ENCODE measurements around the gene FLVCR2.

FLVCR2 gene

GRCh38 chr14:75607842-75608640, 29.6 kb downstream of the FLVCR2 start:
- no peaks in the 10 kb centered on the region for H3K36me3 Mint-ChIP-seq (ENCODE audit: insufficient read depth)
- no peak for DNase-seq
- ATAC-seq (replicated peaks): no peak
- H3K4me3 Mint-ChIP-seq: no peak overlapping the region
- peaks cover 0 to 3% of the 10 kb centered on the region in 2 donors for H3K9me3 Mint-ChIP-seq
- no peak overlapping the region for H3K27ac Mint-ChIP-seq
- H3K4me1 Mint-ChIP-seq (ENCODE audit: low read depth in 2 of 2): no peaks in the 10 kb centered on the region
- peaks cover 0 to 8% of the 10 kb centered on the region in 2 donors for H3K27me3 Mint-ChIP-seq

DNA sequence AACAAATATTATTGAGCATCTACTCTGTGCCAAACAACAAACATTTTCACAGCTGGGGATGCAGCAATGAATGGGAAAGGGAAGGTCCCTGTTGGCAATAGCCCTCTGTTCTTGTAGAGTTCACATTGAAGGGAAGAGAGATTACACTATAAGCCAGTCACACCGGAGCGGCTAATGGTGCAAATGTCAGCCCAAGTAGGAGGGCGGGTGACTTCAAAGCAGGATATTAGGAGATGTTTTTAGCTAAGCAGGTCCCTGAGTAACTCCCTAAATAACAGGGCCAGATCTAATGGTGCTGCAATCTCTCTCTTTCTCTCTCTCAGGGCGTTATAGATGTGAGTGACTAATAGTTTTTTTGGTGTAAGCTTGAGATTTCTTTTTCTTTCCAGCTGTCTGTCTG, 30.7 kb downstream of the FLVCR2 start:
- ATAC-seq (replicated peaks): no peak
- H3K4me3 Mint-ChIP-seq: no peak overlapping the region
- H3K4me1 Mint-ChIP-seq (ENCODE audit: low read depth in 2 of 2): no peaks in the 10 kb centered on the region

GRCh38 chr14:75609606-75610475, 31.4 kb downstream of the FLVCR2 start:
- Mint-ChIP-seq H3K36me3 (ENCODE audit: insufficient read depth) (no peaks in the 10 kb centered on the region), H3K9me3 (peaks cover 0 to 3% of the 10 kb centered on the region in 2 donors), H3K27ac (no peak overlapping the region), H3K4me1 (ENCODE audit: low read depth in 2 of 2) (no peaks in the 10 kb centered on the region), H3K27me3 (peaks cover 0 to 8% of the 10 kb centered on the region in 2 donors), H3K4me3 (no peak overlapping the region)
- DNase-seq: no peak
- ATAC-seq (replicated peaks): no peak

More for the DNA sequence above, 30.7 kb downstream of the FLVCR2 start:
- no peak for DNase-seq
- H3K9me3 Mint-ChIP-seq: peaks cover 0 to 3% of the 10 kb centered on the region in 2 donors
- no peaks in the 10 kb centered on the region for H3K36me3 Mint-ChIP-seq (ENCODE audit: insufficient read depth)
- peaks cover 0 to 8% of the 10 kb centered on the region in 2 donors for H3K27me3 Mint-ChIP-seq
- peak overlapping the region in 1 of 2 donors; percentile 69 for H3K27ac Mint-ChIP-seq

DNA sequence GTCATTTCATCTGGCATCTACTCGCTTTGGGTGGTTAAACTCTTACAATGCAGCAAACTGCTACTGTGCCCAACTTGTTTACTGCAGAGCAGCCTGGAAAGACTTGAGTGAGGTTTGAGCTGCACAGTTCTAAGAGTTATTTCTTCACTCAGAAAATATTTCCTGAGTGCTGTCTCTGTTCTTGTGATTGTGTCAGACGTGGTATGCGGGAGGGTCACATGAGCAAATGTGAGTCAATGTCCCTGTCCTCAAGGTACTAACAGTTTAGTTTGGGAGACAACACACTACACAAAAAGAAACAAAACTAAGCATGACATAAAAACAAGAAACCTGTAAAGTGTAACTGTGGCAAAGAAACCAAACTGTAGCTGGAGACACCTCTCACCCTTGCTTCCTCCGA, 32.4 kb downstream of the FLVCR2 start:
- no peak overlapping the region for H3K4me3 Mint-ChIP-seq
- no peak overlapping the region for H3K27ac Mint-ChIP-seq
- peaks cover 0 to 3% of the 10 kb centered on the region in 2 donors for H3K9me3 Mint-ChIP-seq
- DNase-seq: no peak
- no peaks in the 10 kb centered on the region for H3K4me1 Mint-ChIP-seq (ENCODE audit: low read depth in 2 of 2)
- no peaks in the 10 kb centered on the region for H3K36me3 Mint-ChIP-seq (ENCODE audit: insufficient read depth)
- ATAC-seq (replicated peaks): no peak
- peaks cover 0 to 8% of the 10 kb centered on the region in 2 donors for H3K27me3 Mint-ChIP-seq

GRCh38 chr14:75612157-75612556, 33.7 kb downstream of the FLVCR2 start:
- Mint-ChIP-seq H3K9me3 (peaks cover 0 to 3% of the 10 kb centered on the region in 2 donors), H3K27me3 (peaks cover 0 to 8% of the 10 kb centered on the region in 2 donors), H3K4me3 (no peak overlapping the region), H3K27ac (no peak overlapping the region), H3K36me3 (ENCODE audit: insufficient read depth) (no peaks in the 10 kb centered on the region), H3K4me1 (ENCODE audit: low read depth in 2 of 2) (no peaks in the 10 kb centered on the region)
- DNase-seq: no peak
- ATAC-seq (replicated peaks): no peak

DNA sequence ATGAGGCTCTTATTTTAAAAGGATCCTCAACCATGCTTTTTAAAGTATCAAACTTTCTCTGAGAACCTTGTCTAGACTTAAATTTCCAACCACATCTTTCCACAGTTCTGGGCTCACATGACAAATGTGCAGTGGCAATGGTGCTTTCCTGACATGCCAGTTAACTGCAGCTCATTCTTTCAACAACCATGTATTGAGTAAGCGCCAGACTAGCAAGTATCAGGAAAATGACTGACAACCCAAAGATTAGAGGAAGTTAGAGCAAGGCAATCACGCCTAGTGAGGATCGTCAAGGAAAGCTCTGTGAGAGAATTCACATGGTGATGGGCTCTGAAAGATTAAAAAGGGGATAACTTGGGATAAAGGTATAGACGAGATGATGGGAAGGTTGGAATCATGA, 35.8 kb downstream of the FLVCR2 start:
- no peak overlapping the region for H3K4me3 Mint-ChIP-seq
- no peaks in the 10 kb centered on the region for H3K4me1 Mint-ChIP-seq (ENCODE audit: low read depth in 2 of 2)
- DNase-seq: no peak
- no peaks in the 10 kb centered on the region for H3K27me3 Mint-ChIP-seq
- H3K9me3 Mint-ChIP-seq: peaks cover 0 to 1% of the 10 kb centered on the region in 2 donors
- H3K36me3 Mint-ChIP-seq (ENCODE audit: insufficient read depth): no peaks in the 10 kb centered on the region
- H3K27ac Mint-ChIP-seq: no peak overlapping the region
- no peak for ATAC-seq (replicated peaks)

DNA sequence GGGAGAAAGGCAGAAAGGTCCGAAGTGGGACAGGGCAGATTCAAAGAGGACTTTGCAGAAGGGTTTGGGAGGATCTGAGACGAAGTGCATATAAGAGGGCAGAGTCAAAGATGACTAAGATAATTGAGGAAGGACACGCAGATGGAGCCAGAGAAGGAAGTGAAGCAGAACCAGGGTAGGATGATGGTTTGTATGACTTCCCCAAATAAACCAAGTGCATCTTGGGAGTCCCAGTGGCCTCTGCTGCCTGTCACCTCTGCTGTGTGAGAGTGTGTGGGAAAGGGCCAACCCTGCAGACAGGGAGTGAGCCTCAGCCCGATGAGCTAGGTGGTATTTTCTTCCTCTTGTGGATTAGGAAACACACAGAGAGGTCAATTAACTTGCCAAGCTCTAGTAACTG, 36.8 kb downstream of the FLVCR2 start:
- H3K36me3 Mint-ChIP-seq (ENCODE audit: insufficient read depth): no peaks in the 10 kb centered on the region
- DNase-seq (no peak), ATAC-seq (replicated peaks) (no peak)
- peaks cover 0 to 1% of the 10 kb centered on the region in 2 donors for H3K9me3 Mint-ChIP-seq
- H3K4me1 Mint-ChIP-seq (ENCODE audit: low read depth in 2 of 2): no peaks in the 10 kb centered on the region
- no peak overlapping the region for H3K27ac Mint-ChIP-seq
- H3K4me3 Mint-ChIP-seq: no peak overlapping the region
- no peaks in the 10 kb centered on the region for H3K27me3 Mint-ChIP-seq

DNA sequence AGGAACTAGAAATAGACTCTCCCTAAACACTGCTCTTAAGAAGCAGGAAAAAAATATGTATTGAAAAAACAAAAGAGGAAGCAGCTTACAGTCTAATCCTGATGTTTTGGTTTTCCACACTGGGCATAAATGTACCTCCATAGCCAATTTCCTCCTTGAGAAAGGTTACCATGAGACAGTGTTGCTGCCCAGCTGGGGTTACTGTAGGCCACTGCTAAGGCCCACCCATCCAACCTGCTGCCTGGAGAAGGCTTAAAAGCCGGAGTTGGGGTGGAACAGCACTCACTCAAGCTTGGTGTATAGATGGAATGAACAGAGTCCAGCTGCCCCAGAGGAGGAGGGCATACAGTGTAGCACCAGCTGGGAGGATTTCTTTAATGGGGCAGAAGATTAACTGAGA, 41.1 kb downstream of the FLVCR2 start:
- Mint-ChIP-seq H3K4me1 (ENCODE audit: low read depth in 2 of 2) (no peaks in the 10 kb centered on the region), H3K4me3 (no peak overlapping the region), H3K27ac (no peak overlapping the region), H3K36me3 (ENCODE audit: insufficient read depth) (peaks cover 4% of the 10 kb centered on the region), H3K27me3 (no peaks in the 10 kb centered on the region), H3K9me3 (no peaks in the 10 kb centered on the region)
- no peak for ATAC-seq (replicated peaks)
- no peak for DNase-seq

DNA sequence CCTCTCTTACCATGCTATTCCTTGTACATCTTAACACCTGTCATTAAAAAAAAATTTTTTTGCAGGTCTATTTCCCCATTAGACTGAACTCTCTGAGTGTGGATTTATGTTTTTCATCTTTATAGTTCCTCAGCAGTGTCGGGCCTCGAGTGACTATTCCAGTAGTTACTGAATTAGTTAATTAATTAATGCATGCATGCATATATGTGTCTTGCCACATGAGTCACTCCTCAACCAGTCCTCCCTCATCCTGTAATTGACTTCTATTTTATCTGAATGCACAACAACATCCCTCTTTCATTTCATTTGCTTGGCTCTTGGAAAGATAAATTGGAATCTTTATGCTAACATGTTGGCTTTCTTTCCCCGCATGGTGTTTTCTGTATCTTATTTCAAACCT, 46.6 kb downstream of the FLVCR2 start:
- no peak overlapping the region for H3K4me3 Mint-ChIP-seq
- ATAC-seq (replicated peaks): no peak
- no peaks in the 10 kb centered on the region for H3K9me3 Mint-ChIP-seq
- no peaks in the 10 kb centered on the region for H3K27me3 Mint-ChIP-seq
- H3K36me3 Mint-ChIP-seq (ENCODE audit: insufficient read depth): peaks cover 4% of the 10 kb centered on the region
- H3K4me1 Mint-ChIP-seq (ENCODE audit: low read depth in 2 of 2): no peaks in the 10 kb centered on the region
- no peak overlapping the region for H3K27ac Mint-ChIP-seq
- no peak for DNase-seq

- Mint-ChIP-seq H3K9me3 (no peaks in the 10 kb centered on the region), H3K36me3 (ENCODE audit: insufficient read depth) (peaks cover 4% of the 10 kb centered on the region), H3K27me3 (no peaks in the 10 kb centered on the region), H3K4me1 (ENCODE audit: low read depth in 2 of 2) (no peaks in the 10 kb centered on the region), H3K27ac (no peak overlapping the region), H3K4me3 (no peak overlapping the region)
- no peak for ATAC-seq (replicated peaks)
- DNase-seq: no peak
Observed at GRCh38 chr14:75626396-75626795, 48.0 kb downstream of the FLVCR2 start.

DNA sequence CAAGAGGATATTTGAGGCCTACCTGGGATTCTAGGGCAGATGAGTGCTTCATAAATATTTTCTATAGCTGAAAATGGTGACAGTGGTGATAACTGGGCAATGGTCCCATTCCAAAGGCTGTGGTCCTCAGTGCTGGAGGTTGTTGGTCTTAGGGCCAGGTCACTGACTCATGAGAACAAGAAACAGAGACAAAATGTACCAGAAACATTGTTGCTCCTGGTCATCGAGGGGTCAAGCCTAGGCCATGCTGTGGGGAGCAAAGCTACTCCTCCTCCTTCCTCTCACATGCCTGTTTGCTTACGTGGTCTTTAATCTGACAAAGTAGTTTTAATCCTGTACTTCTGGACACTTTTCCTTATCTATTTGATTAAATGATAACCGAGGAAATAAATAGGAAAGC, 48.4 kb downstream of the FLVCR2 start:
- Mint-ChIP-seq H3K27me3 (no peaks in the 10 kb centered on the region), H3K36me3 (ENCODE audit: insufficient read depth) (peaks cover 4% of the 10 kb centered on the region)
- ATAC-seq (replicated peaks): no peak

GRCh38 chr14:75627406-75627805, 49.0 kb downstream of the FLVCR2 start:
- Mint-ChIP-seq H3K4me1 (ENCODE audit: low read depth in 2 of 2) (no peaks in the 10 kb centered on the region), H3K4me3 (no peak overlapping the region), H3K36me3 (ENCODE audit: insufficient read depth) (peaks cover 4% of the 10 kb centered on the region)

More for the DNA sequence above, 48.4 kb downstream of the FLVCR2 start:
- Mint-ChIP-seq H3K9me3 (no peaks in the 10 kb centered on the region), H3K4me3 (no peak overlapping the region), H3K27ac (no peak overlapping the region), H3K4me1 (ENCODE audit: low read depth in 2 of 2) (no peaks in the 10 kb centered on the region)
- no peak for DNase-seq

GRCh38 chr14:75628816-75629215, 50.4 kb downstream of the FLVCR2 start:
- Mint-ChIP-seq H3K4me3 (no peak overlapping the region), H3K27ac (no peak overlapping the region), H3K4me1 (ENCODE audit: low read depth in 2 of 2) (no peaks in the 10 kb centered on the region), H3K9me3 (no peaks in the 10 kb centered on the region), H3K36me3 (ENCODE audit: insufficient read depth) (peaks cover under 1% of the 10 kb centered on the region), H3K27me3 (no peaks in the 10 kb centered on the region)
- ATAC-seq (replicated peaks) (no peak), DNase-seq (no peak)

More at GRCh38 chr14:75627406-75627805, 49.0 kb downstream of the FLVCR2 start:
- H3K27me3 Mint-ChIP-seq: no peaks in the 10 kb centered on the region
- no peak overlapping the region for H3K27ac Mint-ChIP-seq
- no peaks in the 10 kb centered on the region for H3K9me3 Mint-ChIP-seq
- DNase-seq: no peak
- no peak for ATAC-seq (replicated peaks)

Measured in effector memory CD8-positive, alpha-beta T cell (primary cell).